Natural killer cell (primary cell): ENCODE measurements around the gene BTBD10. TPM values are rescaled to one million over a fixed set of nuclear protein-coding genes. Genes with fewer than 3 reads are reported as not detected.

Experiments
- ATAC-seq, 3 donors: fragments of 150-1000 bp in 2 of 3; fragments of 200-7000 bp in 1 of 3; cut with Tn5 transposase; 1 replicate in 1 of 3; 2 replicates in 2 of 3; pipeline ENCODE4 v1.10.0; 2021; ENCODE audit warnings: mild to moderate bottlenecking in 2 of 3, moderate library complexity in 2 of 3
- DNase-seq, 2 donors: peaks; one replicate each; pipeline versions ENCODE4 v3.0.0 to v3.0.0-alpha.2; 2013 to 2021; ENCODE audit warnings: mixed read lengths in 1 of 2
- H3K27ac ChIP-seq: one replicate; pipeline ENCODE4 v1.5.1; 2013; ENCODE audit warnings: mild to moderate bottlenecking, low read length
- H3K27me3 ChIP-seq: one replicate; pipeline ENCODE4 v1.6.1; 2013; ENCODE audit warnings: low read length; ENCODE audit not compliant: control insufficient read depth, insufficient read depth
- H3K36me3 ChIP-seq: one replicate; pipeline ENCODE4 v1.6.1; 2013; ENCODE audit warnings: low read length; ENCODE audit not compliant: control insufficient read depth, insufficient read depth
- H3K4me1 ChIP-seq: one replicate; pipeline ENCODE4 v1.6.1; 2013; ENCODE audit warnings: low read length; ENCODE audit not compliant: control insufficient read depth, insufficient read depth
- H3K4me3 ChIP-seq: one replicate; pipeline ENCODE4 v1.5.1; 2013; ENCODE audit warnings: low read length
- H3K9me3 ChIP-seq: one replicate; pipeline ENCODE4 v1.6.1; 2013; ENCODE audit warnings: low read length; ENCODE audit not compliant: control insufficient read depth, insufficient read depth
- H3K27ac Mint-ChIP-seq, 2 donors: one replicate each; pipeline ENCODE4 v1.8.0; 2022; ENCODE audit warnings: mild to moderate bottlenecking in 2 of 2, mixed read lengths in 2 of 2, moderate library complexity in 1 of 2
- H3K27me3 Mint-ChIP-seq, 2 donors: one replicate each; pipeline ENCODE4 v1.8.0; 2022; ENCODE audit warnings: low read depth in 2 of 2, mixed read lengths in 2 of 2
- H3K36me3 Mint-ChIP-seq: one replicate; pipeline ENCODE4 v1.8.0; 2022; ENCODE audit warnings: mixed read lengths
- H3K4me1 Mint-ChIP-seq, 2 donors: one replicate each; pipeline ENCODE4 v1.8.0; 2022; ENCODE audit warnings: mixed read lengths in 2 of 2
- H3K4me3 Mint-ChIP-seq: one replicate; pipeline ENCODE4 v1.8.0; 2022; ENCODE audit warnings: mild to moderate bottlenecking, moderate library complexity, mixed read lengths
- H3K9me3 Mint-ChIP-seq, 2 donors: one replicate each; pipeline ENCODE4 v1.8.0; 2022; ENCODE audit warnings: mixed read lengths in 2 of 2
- WGBS: methylation state at CpG from one replicate; pipeline ENCODE4 v1.1.7; 2013; ENCODE audit warnings: missing lambda C conversion rate; ENCODE audit not compliant: insufficient coverage; 5-methylcytosine and 5-hydroxymethylcytosine counted together
- intact Hi-C: fragments of 100-400 bp; cut with micrococcal nuclease; formaldehyde crosslinking; loops from one replicate; pipeline ENCODE4 v1.14.2; 2022
- total RNA-seq, 4 donors: library from RNA; stranded (reverse); fragments of 120-200 nt in 1 of 4; gene quantifications; one replicate each; pipeline versions ENCODE4 v1.2.3 to v1.2.4, GENCODE V29; 2013 to 2022
- TF ChIP-seq, protein P1 (sequence below): fragments of 200-600 bp; IDR thresholded peaks from one replicate; pipeline ENCODE4 v1.8.0; 2022; ENCODE audit warnings: antibody characterized with exemption

The BTBD10 gene
- total RNA-seq, 3 donors from 2014 or later (not counting 1 experiment from before 2014, with no cell fraction given), result 18.0 to 26.9 (median 23.2) TPM

DNA sequence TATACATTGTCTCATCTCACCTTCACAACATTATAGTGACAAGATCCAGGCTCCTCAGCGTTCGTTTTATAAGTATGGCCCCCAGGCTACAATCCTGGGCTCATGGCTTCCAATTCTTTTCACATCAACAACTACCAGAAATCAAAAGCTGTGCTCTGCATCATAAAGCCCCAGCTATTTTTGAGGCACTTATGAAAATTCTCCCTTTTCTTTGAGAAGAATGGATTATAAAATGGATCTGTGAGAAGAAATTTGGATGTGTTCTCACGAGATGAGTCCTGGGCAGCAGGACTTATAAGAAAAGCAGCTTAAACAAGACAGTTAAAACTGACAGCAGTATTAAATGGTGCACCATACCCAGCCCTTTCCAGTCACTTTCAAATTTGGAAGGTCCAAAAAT, 80.3 kb downstream of the BTBD10 start:
- WGBS, result 97% methylated on average over 3 of the region's 3 CpGs
- ATAC-seq, result no peak
- Mint-ChIP-seq H3K36me3 (peaks cover 25% of the 10 kb centered on the region), H3K27ac (peak overlapping the region; percentile 58 to 67), H3K27me3 (no peaks in the 10 kb centered on the region), H3K9me3 (no peaks in the 10 kb centered on the region), H3K4me1 (peaks cover 9 to 11% of the 10 kb centered on the region in 2 donors), H3K4me3 (no peak overlapping the region)
- H3K9me3 ChIP-seq, result no peaks in the 10 kb centered on the region
- no peak for DNase-seq
- H3K27ac ChIP-seq, result no peak overlapping the region
- H3K27me3 ChIP-seq, result no peaks in the 10 kb centered on the region
- intact Hi-C loops, result no loop called here
- no peaks in the 10 kb centered on the region for H3K4me1 ChIP-seq
- no peak overlapping the region for H3K4me3 ChIP-seq
- TF ChIP-seq, protein P1, sequence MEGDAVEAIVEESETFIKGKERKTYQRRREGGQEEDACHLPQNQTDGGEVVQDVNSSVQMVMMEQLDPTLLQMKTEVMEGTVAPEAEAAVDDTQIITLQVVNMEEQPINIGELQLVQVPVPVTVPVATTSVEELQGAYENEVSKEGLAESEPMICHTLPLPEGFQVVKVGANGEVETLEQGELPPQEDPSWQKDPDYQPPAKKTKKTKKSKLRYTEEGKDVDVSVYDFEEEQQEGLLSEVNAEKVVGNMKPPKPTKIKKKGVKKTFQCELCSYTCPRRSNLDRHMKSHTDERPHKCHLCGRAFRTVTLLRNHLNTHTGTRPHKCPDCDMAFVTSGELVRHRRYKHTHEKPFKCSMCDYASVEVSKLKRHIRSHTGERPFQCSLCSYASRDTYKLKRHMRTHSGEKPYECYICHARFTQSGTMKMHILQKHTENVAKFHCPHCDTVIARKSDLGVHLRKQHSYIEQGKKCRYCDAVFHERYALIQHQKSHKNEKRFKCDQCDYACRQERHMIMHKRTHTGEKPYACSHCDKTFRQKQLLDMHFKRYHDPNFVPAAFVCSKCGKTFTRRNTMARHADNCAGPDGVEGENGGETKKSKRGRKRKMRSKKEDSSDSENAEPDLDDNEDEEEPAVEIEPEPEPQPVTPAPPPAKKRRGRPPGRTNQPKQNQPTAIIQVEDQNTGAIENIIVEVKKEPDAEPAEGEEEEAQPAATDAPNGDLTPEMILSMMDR, result no peak
- H3K36me3 ChIP-seq, result peaks cover 93% of the 10 kb centered on the region

DNA sequence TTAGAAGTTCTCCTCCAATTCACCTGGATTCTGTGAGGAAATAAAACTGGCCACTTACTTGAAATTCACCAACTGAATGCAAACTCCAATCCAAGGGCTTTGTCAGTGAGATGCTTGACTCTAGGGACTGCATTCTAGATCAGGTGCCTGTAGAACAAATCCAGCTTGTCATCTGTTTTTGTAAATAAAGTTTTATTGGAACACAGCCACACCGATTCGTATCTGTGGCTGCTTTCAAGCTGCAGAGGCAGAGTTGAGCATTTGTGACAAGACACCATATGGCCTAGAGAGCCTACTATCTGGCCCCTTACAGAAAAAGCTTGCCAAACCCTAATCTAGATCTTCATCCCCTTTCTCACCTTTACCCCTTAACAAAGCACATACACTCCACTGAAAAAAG, 82.3 kb downstream of the BTBD10 start:
- TF ChIP-seq, protein P1, result no peak
- H3K4me1 Mint-ChIP-seq, result peaks cover 11 to 12% of the 10 kb centered on the region in 2 donors
- Histone ChIP-seq H3K4me1 (no peaks in the 10 kb centered on the region), H3K4me3 (no peak overlapping the region), H3K9me3 (no peaks in the 10 kb centered on the region), H3K27ac (no peak overlapping the region), H3K27me3 (no peaks in the 10 kb centered on the region), H3K36me3 (peaks cover 94% of the 10 kb centered on the region)
- DNase-seq (no peak), ATAC-seq (no peak)
- H3K27me3 Mint-ChIP-seq, result no peaks in the 10 kb centered on the region
- intact Hi-C loops, result no loop called here
- H3K27ac Mint-ChIP-seq, result peak overlapping the region; percentile 58 to 67
- WGBS, result 93% methylated on average over 2 of the region's 2 CpGs
- H3K9me3 Mint-ChIP-seq, result no peaks in the 10 kb centered on the region
- peaks cover 19% of the 10 kb centered on the region for H3K36me3 Mint-ChIP-seq
- H3K4me3 Mint-ChIP-seq, result no peak overlapping the region

DNA sequence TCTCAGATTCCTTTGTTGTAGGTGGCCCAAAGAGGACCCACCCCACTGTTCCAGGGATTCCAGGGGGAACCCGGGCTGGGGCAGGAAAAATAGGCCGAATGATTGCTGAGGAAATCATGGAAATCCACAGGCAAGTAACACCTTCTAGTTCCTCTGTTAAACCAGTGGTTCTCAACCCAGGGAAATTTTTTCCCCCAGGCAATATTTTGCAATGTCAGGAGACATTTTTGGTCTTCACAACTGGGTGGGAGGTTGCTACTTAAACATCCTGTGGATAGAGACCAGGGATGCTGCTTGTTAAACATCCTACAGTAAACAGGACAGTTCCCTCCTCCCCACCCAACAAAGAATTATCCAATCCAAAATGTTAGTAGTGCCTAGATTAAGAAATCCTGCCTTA, 84.7 kb downstream of the BTBD10 start:
- intact Hi-C loops, result no loop called here
- no peak overlapping the region for H3K27ac ChIP-seq
- no peak overlapping the region for H3K4me3 ChIP-seq
- 96% methylated on average over 2 of the region's 2 CpGs for WGBS
- ATAC-seq (no peak), DNase-seq (no peak)
- no peaks in the 10 kb centered on the region for H3K9me3 ChIP-seq
- peaks cover 31% of the 10 kb centered on the region for H3K36me3 Mint-ChIP-seq
- no peak overlapping the region for H3K27ac Mint-ChIP-seq
- peaks cover 6 to 12% of the 10 kb centered on the region in 2 donors for H3K4me1 Mint-ChIP-seq
- no peak overlapping the region for H3K4me3 Mint-ChIP-seq
- no peaks in the 10 kb centered on the region for H3K27me3 Mint-ChIP-seq
- H3K9me3 Mint-ChIP-seq, result no peaks in the 10 kb centered on the region
- TF ChIP-seq, protein P1, result no peak
- peaks cover 100% of the 10 kb centered on the region for H3K36me3 ChIP-seq
- H3K4me1 ChIP-seq, result no peaks in the 10 kb centered on the region
- H3K27me3 ChIP-seq, result no peaks in the 10 kb centered on the region

GRCh38 chr11:13376838-13377237, 86.2 kb downstream of the BTBD10 start:
- H3K27ac ChIP-seq, result no peak overlapping the region
- TF ChIP-seq, protein P1, result no peak
- H3K4me1 ChIP-seq, result no peaks in the 10 kb centered on the region
- Mint-ChIP-seq H3K4me1 (peaks cover 5 to 6% of the 10 kb centered on the region in 2 donors), H3K36me3 (peaks cover 22% of the 10 kb centered on the region), H3K4me3 (no peak overlapping the region), H3K27me3 (no peaks in the 10 kb centered on the region), H3K27ac (peak overlapping the region in 1 of 2 donors; percentile 48), H3K9me3 (no peaks in the 10 kb centered on the region)
- 97% methylated on average over 8 of the region's 8 CpGs for WGBS
- H3K4me3 ChIP-seq, result no peak overlapping the region
- no peaks in the 10 kb centered on the region for H3K9me3 ChIP-seq
- no peaks in the 10 kb centered on the region for H3K27me3 ChIP-seq
- DNase-seq (no peak), ATAC-seq (peak in 1 of 3 donors; percentile 17)
- intact Hi-C loops, result no loop called here
- H3K36me3 ChIP-seq, result peaks cover 100% of the 10 kb centered on the region
